A549 (cell line): ENCODE data around the gene WNT7A.

ENCODE experiments used
- CEBPB ChIP-seq, 2 experiments: fragments of >200 bp in 1 of 2; sonication (Bioruptor Twin) in 1 of 2; formaldehyde crosslinking in 1 of 2; IDR thresholded peaks; 2 replicates each; pipeline ENCODE4 v1.6.1; 2012 to 2016
- CHD4 ChIP-seq: fragments of 200-600 bp; sonication (generic); IDR thresholded peaks from 2 replicates; pipeline ENCODE4 v1.6.1; 2016; ENCODE audit warnings: antibody characterized with exemption, mild to moderate bottlenecking, borderline replicate concordance
- CTCF ChIP-seq: fragments of >200 bp; sonication (Bioruptor Twin); formaldehyde crosslinking; IDR thresholded peaks from 3 replicates; pipeline ENCODE4 v1.5.1; 2016
- ELK1 ChIP-seq: fragments of 150-350 bp; IDR thresholded peaks from 2 replicates; pipeline ENCODE4 v1.6.1; 2014; ENCODE audit warnings: low read depth, mild to moderate bottlenecking, low read length
- FOXS1 ChIP-seq: fragments of 250-450 bp; sonication (Bioruptor Pico); IDR thresholded peaks from 2 replicates; pipeline ENCODE4 v1.5.0; 2020; ENCODE audit warnings: mild to moderate bottlenecking, moderate library complexity
- GATA3 ChIP-seq: IDR thresholded peaks from 2 replicates; pipeline ENCODE4 v1.6.1; 2012; ENCODE audit warnings: borderline replicate concordance
- JUNB ChIP-seq: fragments of >200 bp; sonication (Bioruptor Twin); formaldehyde crosslinking; IDR thresholded peaks from 2 replicates; pipeline ENCODE4 v1.6.1; 2016
- KDM1A ChIP-seq: fragments of 200-600 bp; sonication (generic); IDR thresholded peaks from 2 replicates; pipeline ENCODE4 v1.6.1; 2016; ENCODE audit warnings: low read depth, mild to moderate bottlenecking
- KDM5A ChIP-seq: fragments of 200-600 bp; sonication (generic); IDR thresholded peaks from 2 replicates; pipeline ENCODE4 v1.6.1; 2016; ENCODE audit warnings: antibody characterized with exemption, mild to moderate bottlenecking
- NPAS2 ChIP-seq: fragments of 250-450 bp; sonication (Bioruptor Pico); IDR thresholded peaks from 2 replicates; pipeline ENCODE4 v1.8.0; 2022; ENCODE audit warnings: mild to moderate bottlenecking, moderate library complexity, borderline replicate concordance
- NR3C1 ChIP-seq: fragments of >200 bp; sonication (Bioruptor Twin); formaldehyde crosslinking; IDR thresholded peaks from 3 replicates; pipeline ENCODE4 v1.6.1; 2017
- PBX3 ChIP-seq: IDR thresholded peaks from 2 replicates; pipeline ENCODE4 v1.6.1; 2012
- POLR2AphosphoS2 ChIP-seq: conservative IDR thresholded peaks from 2 replicates; pipeline ENCODE4 v1.6.1; 2012; ENCODE audit warnings: low read length, improper control_type of control experiment, inconsistent platforms
- REST ChIP-seq: fragments of 200-600 bp; sonication (generic); IDR thresholded peaks from 2 replicates; pipeline ENCODE4 v1.6.1; 2016; ENCODE audit warnings: antibody characterized with exemption, mild to moderate bottlenecking, moderate library complexity

GRCh38 chr3:13879946-13880810 lies at the start of gene WNT7A:
- TF ChIP-seq CTCF: peak; percentile 80
- no peak for TF ChIP-seq POLR2AphosphoS2
- TF ChIP-seq NR3C1: no peak
- TF ChIP-seq NPAS2 (CRISPR knock-in tag): no peak
- TF ChIP-seq FOXS1: no peak
- TF ChIP-seq PBX3: no peak
- no peak for TF ChIP-seq GATA3
- TF ChIP-seq KDM5A: no peak
- TF ChIP-seq CHD4: no peak
- TF ChIP-seq ELK1: no peak
- TF ChIP-seq JUNB: no peak
- TF ChIP-seq CEBPB (IDR thresholded peaks at IDR 0.05): no peak
- no peak for TF ChIP-seq REST
- no peak for TF ChIP-seq KDM1A
